HL-60/S4 (cell line): ENCODE results near the gene INPP5B.

ENCODE experiments used
- in situ Hi-C: fragments of 300-500 bp; cut with MboI; formaldehyde crosslinking; loops from 2 replicates; pipeline ENCODE4 v1.14.3; 2022; ENCODE audit warnings: low sequenced_read_pairs

The INPP5B gene

GRCh38 chr1:37845049-37845646, 101.7 kb downstream of the INPP5B start:
- in situ Hi-C loops = no loop called here

GRCh38 chr1:37844536-37844935, 102.3 kb downstream of the INPP5B start:
- in situ Hi-C loops = no loop called here

GRCh38 chr1:37841652-37842051, 105.2 kb downstream of the INPP5B start:
- in situ Hi-C loops = no loop called here

- in situ Hi-C loops = no loop called here
Measured at GRCh38 chr1:37840711-37841110, 106.1 kb downstream of the INPP5B start.

GRCh38 chr1:37839676-37840075, 107.2 kb downstream of the INPP5B start:
- in situ Hi-C loops = no loop called here

GRCh38 chr1:37836788-37837187, 110.1 kb downstream of the INPP5B start:
- in situ Hi-C loops = no loop called here

- in situ Hi-C loops = no loop called here
Measured at GRCh38 chr1:37831809-37832208, 115.0 kb downstream of the INPP5B start.

GRCh38 chr1:37831109-37831508, 115.7 kb downstream of the INPP5B start:
- in situ Hi-C loops = no loop called here

GRCh38 chr1:37828410-37829074, 118.3 kb downstream of the INPP5B start:
- in situ Hi-C loops = no loop called here

GRCh38 chr1:37825506-37825905, 121.3 kb downstream of the INPP5B start:
- in situ Hi-C loops = no loop called here

GRCh38 chr1:37824001-37824400, 122.9 kb downstream of the INPP5B start:
- in situ Hi-C loops = no loop called here

GRCh38 chr1:37822906-37823815, 123.7 kb downstream of the INPP5B start:
- in situ Hi-C loops = no loop called here

GRCh38 chr1:37821481-37821880, 125.4 kb downstream of the INPP5B start:
- in situ Hi-C loops = no loop called here

GRCh38 chr1:37817481-37817880, 129.4 kb downstream of the INPP5B start:
- in situ Hi-C loops = no loop called here

GRCh38 chr1:37814252-37814651, 132.6 kb downstream of the INPP5B start:
- in situ Hi-C loops = no loop called here

- in situ Hi-C loops = no loop called here
Measured at GRCh38 chr1:37813529-37814145, 133.2 kb downstream of the INPP5B start.

- in situ Hi-C loops = no loop called here
Measured at GRCh38 chr1:37811027-37811655, 135.7 kb downstream of the INPP5B start.
